K562 (cell line): ENCODE data around the gene EIF3I. TPM values are rescaled to one million over a fixed set of nuclear protein-coding genes. Genes with fewer than 3 reads are reported as not detected.

ENCODE experiments used
- ATF4 ChIP-seq: fragments of 450-650 bp; formaldehyde crosslinking; IDR thresholded peaks from 2 replicates; pipeline ENCODE4 v1.4.0; 2022; ENCODE audit warnings: mild to moderate bottlenecking, moderate library complexity
- CEBPG ChIP-seq, 3 experiments: fragments of 200-800 bp in 1 of 3; sonication (Bioruptor generic) in 1 of 3; sonication (generic) in 1 of 3; formaldehyde crosslinking in 1 of 3; IDR thresholded peaks in 2 of 3; conservative IDR thresholded peaks in 1 of 3; 2 replicates each; pipeline versions ENCODE4 v1.6.1 to v1.8.0; 2016 to 2022; ENCODE audit warnings: missing compliant biosample characterization in 2 of 3, missing genetic modification characterization in 2 of 3, mild to moderate bottlenecking in 1 of 3, missing genetic modification reagents in 1 of 3
- DACH1 ChIP-seq: fragments of 450-650 bp; IDR thresholded peaks from 2 replicates; pipeline ENCODE4 v1.6.1; 2018; ENCODE audit not compliant: partially characterized antibody
- ETS2 ChIP-seq: IDR thresholded peaks from 2 replicates; pipeline ENCODE4 v1.6.1; 2016; ENCODE audit warnings: borderline replicate concordance, missing genetic modification characterization, mild to moderate bottlenecking, moderate library complexity, missing compliant biosample characterization; ENCODE audit not compliant: poor library complexity, severe bottlenecking
- FOXK2 ChIP-seq, 2 experiments: fragments of 450-650 bp; IDR thresholded peaks in 1 of 2; conservative IDR thresholded peaks in 1 of 2; 2 replicates each; pipeline ENCODE4 v1.6.1; 2016; ENCODE audit warnings: low read depth in 2 of 2, mild to moderate bottlenecking in 1 of 2
- MECOM ChIP-seq: fragments of 250-450 bp; sonication (Bioruptor Pico); IDR thresholded peaks from 2 replicates; pipeline ENCODE4 v1.8.0; 2022; ENCODE audit warnings: inconsistent platforms
- NCOR1 ChIP-seq: fragments of 450-650 bp; IDR thresholded peaks from 2 replicates; pipeline ENCODE4 v1.6.1; 2016; ENCODE audit warnings: mild to moderate bottlenecking, moderate library complexity
- NFIC ChIP-seq: fragments of 450-650 bp; IDR thresholded peaks from 2 replicates; pipeline ENCODE4 v1.6.1; 2017; ENCODE audit warnings: mild to moderate bottlenecking, inconsistent platforms
- PHTF2 ChIP-seq: fragments of 250-450 bp; sonication (Bioruptor Pico); IDR thresholded peaks from 2 replicates; pipeline ENCODE4 v1.5.0; 2021; ENCODE audit warnings: mild to moderate bottlenecking
- SUPT5H ChIP-seq: fragments of 450-650 bp; IDR thresholded peaks from 2 replicates; pipeline ENCODE4 v1.6.1; 2016
- ZBTB1 ChIP-seq: sonication (generic); formaldehyde crosslinking; IDR thresholded peaks from 2 replicates; pipeline ENCODE4 v1.8.1; 2023; ENCODE audit warnings: missing genetic modification reagents, low read depth, mild to moderate bottlenecking, borderline replicate concordance
- ZNF12 ChIP-seq: sonication (generic); formaldehyde crosslinking; IDR thresholded peaks from 2 replicates; pipeline ENCODE4 v1.4.0; 2020; ENCODE audit warnings: mild to moderate bottlenecking, missing genetic modification reagents
- ZNF407 ChIP-seq: fragments of 450-650 bp; IDR thresholded peaks from 2 replicates; pipeline ENCODE4 v1.6.1; 2016; ENCODE audit warnings: low read depth
- ZNF589 ChIP-seq: fragments of 200-800 bp; sonication (Bioruptor generic); IDR thresholded peaks from 2 replicates; pipeline ENCODE4 v1.6.1; 2016; ENCODE audit warnings: low read depth, missing genetic modification characterization, missing compliant biosample characterization
- ZNF696 ChIP-seq: fragments of 250-450 bp; sonication (Bioruptor Pico); conservative IDR thresholded peaks from 2 replicates; pipeline ENCODE4 v1.4.0; 2020; ENCODE audit warnings: mild to moderate bottlenecking, moderate library complexity
- ZNF830 ChIP-seq: fragments of 250-450 bp; sonication (Bioruptor Pico); IDR thresholded peaks from 2 replicates; pipeline ENCODE4 v1.5.0; 2021; ENCODE audit warnings: mild to moderate bottlenecking
- polyA plus RNA-seq, 8 experiments: library from polyadenylated mRNA; depleted of rRNA in 4 of 8; stranded (reverse) in 5 of 8; unstranded in 3 of 8; fragments of >200 nt; fragmentation: Nextera tagmentation in 2 of 8; fragmentation: Illumina TruSeq in 1 of 8; extraction: Ambion mirVana in 2 of 8; extraction: Trizol in 1 of 8; gene quantifications; 2 replicates each; pipeline versions ENCODE4 v1.2.1 to v1.2.3, GENCODE V29; 2011 to 2014; ENCODE audit warnings: inconsistent platforms in 1 of 8, missing spikeins in 1 of 8
- total RNA-seq, 7 experiments: library from RNA; depleted of rRNA in 6 of 7; stranded (reverse); fragments of >200 nt in 6 of 7; fragmentation: Illumina TruSeq in 2 of 7; extraction: Trizol in 2 of 7; gene quantifications; 2 replicates each; pipeline versions ENCODE4 v1.2.1 to v1.2.3, GENCODE V29; 2011 to 2021; ENCODE audit warnings: low replicate concordance in 1 of 7
- TF ChIP-seq, protein P1 (sequence below): fragments of 450-650 bp; IDR thresholded peaks from 2 replicates; pipeline ENCODE4 v1.6.1; 2016; ENCODE audit warnings: borderline replicate concordance

EIF3I gene
- total and polyA plus RNA-seq, 9 of the 15 experiments (the other 6 are each of a cell fraction or from before 2014, with no cell fraction given) = 414 to 1,526 (median 635) TPM

DNA sequence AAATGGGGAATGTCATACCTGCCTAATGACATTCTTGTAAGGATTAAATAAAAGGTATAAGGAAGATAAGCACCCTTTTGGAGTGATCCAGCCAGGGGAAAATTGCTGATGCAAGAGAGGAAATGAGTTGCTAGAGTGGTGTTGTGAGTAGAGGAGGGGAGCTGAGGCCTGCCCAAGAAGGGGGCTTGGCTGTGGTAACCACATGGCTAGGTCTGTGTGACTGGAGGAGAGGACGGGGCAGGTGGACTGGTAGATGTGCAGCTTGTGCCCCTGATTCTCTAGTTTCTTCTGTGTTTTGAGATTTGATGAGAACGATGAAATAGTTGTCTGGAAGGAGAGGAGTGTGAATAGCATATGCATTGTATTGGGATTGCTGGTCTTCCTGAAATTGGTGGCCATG, 36.1 kb upstream of the EIF3I start (continued):
- TF ChIP-seq ZNF12 (no peak), DACH1 (no peak), ZNF407 (no peak), NFIC (no peak), ATF4 (CRISPR knock-in tag) (peak; percentile 70), SUPT5H (0 out of 2 replicates have a peak, but pooled peaks have one; percentile 33), ZBTB1 (CRISPR knock-in tag) (no peak), MECOM (CRISPR knock-in tag) (no peak), PHTF2 (CRISPR knock-in tag) (no peak), ETS2 (tag) (no peak), FOXK2 (conservative IDR thresholded peaks at IDR 0.05 in 1 of 2, IDR thresholded peaks at IDR 0.05 in 1 of 2; ENCODE audit: low read depth in 2 of 2) (no peak), ZNF830 (CRISPR knock-in tag) (no peak), NCOR1 (no peak), CEBPG (CRISPR knock-in tag; IDR thresholded peaks at IDR 0.05) (peak; percentile 90), CEBPG (tag; conservative IDR thresholded peaks at IDR 0.05 in 1 of 2, IDR thresholded peaks at IDR 0.05 in 1 of 2) (peak in 1 of 2 experiments; percentile 81; a peak in 3 of 4 replicates), ZNF696 (no peak), ZNF589 (CRISPR knock-in tag) (0 out of 2 replicates have a peak, but pooled peaks have one; percentile 41)
- TF ChIP-seq, protein P1, sequence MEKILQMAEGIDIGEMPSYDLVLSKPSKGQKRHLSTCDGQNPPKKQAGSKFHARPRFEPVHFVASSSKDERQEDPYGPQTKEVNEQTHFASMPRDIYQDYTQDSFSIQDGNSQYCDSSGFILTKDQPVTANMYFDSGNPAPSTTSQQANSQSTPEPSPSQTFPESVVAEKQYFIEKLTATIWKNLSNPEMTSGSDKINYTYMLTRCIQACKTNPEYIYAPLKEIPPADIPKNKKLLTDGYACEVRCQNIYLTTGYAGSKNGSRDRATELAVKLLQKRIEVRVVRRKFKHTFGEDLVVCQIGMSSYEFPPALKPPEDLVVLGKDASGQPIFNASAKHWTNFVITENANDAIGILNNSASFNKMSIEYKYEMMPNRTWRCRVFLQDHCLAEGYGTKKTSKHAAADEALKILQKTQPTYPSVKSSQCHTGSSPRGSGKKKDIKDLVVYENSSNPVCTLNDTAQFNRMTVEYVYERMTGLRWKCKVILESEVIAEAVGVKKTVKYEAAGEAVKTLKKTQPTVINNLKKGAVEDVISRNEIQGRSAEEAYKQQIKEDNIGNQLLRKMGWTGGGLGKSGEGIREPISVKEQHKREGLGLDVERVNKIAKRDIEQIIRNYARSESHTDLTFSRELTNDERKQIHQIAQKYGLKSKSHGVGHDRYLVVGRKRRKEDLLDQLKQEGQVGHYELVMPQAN = no peak; the same call in 1 of the 2 replicates
